Immature natural killer cell (primary cell): ENCODE results near the gene C14orf93. TPM values are rescaled to one million over a fixed set of nuclear protein-coding genes. Genes with fewer than 3 reads are reported as not detected.

Experiments
- polyA plus RNA-seq, 3 donors: library from polyadenylated mRNA; unstranded; fragments of 300-500 nt; fragmentation: Illumina TruSeq; gene quantifications; one replicate each; pipeline ENCODE4 v1.2.3, GENCODE V29; 2021

Gene C14orf93
- polyA plus RNA-seq, 3 donors from 2014 or later = 3.4 to 9.8 (median 5.0) TPM

Other genes with a start within 250 kb of the C14orf93 start
- 10 to 100 TPM; 27.9 to 48.5 (median 44.0) TPM for gene OXA1L, start 243.5 kb downstream of the C14orf93 start, polyA plus RNA-seq
- 1 to 10 TPM in 2 of 3 donors, under 1 TPM in 1; 0.67 to 5.8 (median 1.1) TPM for gene SLC7A7, start 194.7 kb downstream of the C14orf93 start, polyA plus RNA-seq
- gene MRPL52, start 180.3 kb downstream of the C14orf93 start, polyA plus RNA-seq = 100 to 1,000 TPM in 2 of 3 donors, 10 to 100 TPM in 1; 56.8 to 188 (median 147) TPM
- gene MMP14, start 173.6 kb downstream of the C14orf93 start, polyA plus RNA-seq = not detected
- gene LRP10, start 138.4 kb downstream of the C14orf93 start, polyA plus RNA-seq = 100 to 1,000 TPM in 2 of 3 donors, 10 to 100 TPM in 1; 74.6 to 146 (median 136) TPM
- gene REM2, start 126.9 kb downstream of the C14orf93 start, polyA plus RNA-seq = under 1 TPM; 0.22 to 0.74 (median 0.66) TPM
- gene RBM23, start 91.0 kb downstream of the C14orf93 start, polyA plus RNA-seq = 10 to 100 TPM; 80.9 to 91.9 (median 85.5) TPM
- gene PRMT5, start 80.8 kb downstream of the C14orf93 start, polyA plus RNA-seq = 10 to 100 TPM; 32.9 to 34.9 (median 34.7) TPM
- gene HAUS4, start 53.1 kb downstream of the C14orf93 start, polyA plus RNA-seq = 10 to 100 TPM; 23.0 to 26.2 (median 23.2) TPM
- gene AJUBA, start 27.6 kb downstream of the C14orf93 start, polyA plus RNA-seq = under 1 TPM in 2 of 3 donors, not detected in 1; 0.18 to 0.21 TPM
- gene PSMB5, start 24.8 kb upstream of the C14orf93 start, polyA plus RNA-seq = 10 to 100 TPM; 25.6 to 54.3 (median 39.7) TPM
- gene PSMB11, start 32.1 kb upstream of the C14orf93 start, polyA plus RNA-seq = not detected
- gene CDH24, start 47.4 kb upstream of the C14orf93 start, polyA plus RNA-seq = 1 to 10 TPM in 1 of 3 donors, under 1 TPM in 2; 0.64 to 1.2 (median 0.78) TPM
- gene ACIN1, start 85.0 kb upstream of the C14orf93 start, polyA plus RNA-seq = 10 to 100 TPM in 1 of 3 donors, 1 to 10 TPM in 1, under 1 TPM in 1; 0.40 to 15.0 (median 4.5) TPM
- 100 to 1,000 TPM in 2 of 3 donors, 10 to 100 TPM in 1; 85.2 to 184 (median 135) TPM for gene C14orf119, start 85.4 kb upstream of the C14orf93 start, polyA plus RNA-seq
- not detected for gene CIROP, start 94.8 kb upstream of the C14orf93 start, polyA plus RNA-seq
- gene CEBPE, start 109.1 kb upstream of the C14orf93 start, polyA plus RNA-seq = not detected
- gene SLC7A8, start 173.5 kb upstream of the C14orf93 start, polyA plus RNA-seq = under 1 TPM in 1 of 3 donors, not detected in 2; 0.45 TPM
- gene RNF212B, start 227.8 kb upstream of the C14orf93 start, polyA plus RNA-seq = not detected